ENCODE data around the gene DHFR.

DHFR gene

DNA sequence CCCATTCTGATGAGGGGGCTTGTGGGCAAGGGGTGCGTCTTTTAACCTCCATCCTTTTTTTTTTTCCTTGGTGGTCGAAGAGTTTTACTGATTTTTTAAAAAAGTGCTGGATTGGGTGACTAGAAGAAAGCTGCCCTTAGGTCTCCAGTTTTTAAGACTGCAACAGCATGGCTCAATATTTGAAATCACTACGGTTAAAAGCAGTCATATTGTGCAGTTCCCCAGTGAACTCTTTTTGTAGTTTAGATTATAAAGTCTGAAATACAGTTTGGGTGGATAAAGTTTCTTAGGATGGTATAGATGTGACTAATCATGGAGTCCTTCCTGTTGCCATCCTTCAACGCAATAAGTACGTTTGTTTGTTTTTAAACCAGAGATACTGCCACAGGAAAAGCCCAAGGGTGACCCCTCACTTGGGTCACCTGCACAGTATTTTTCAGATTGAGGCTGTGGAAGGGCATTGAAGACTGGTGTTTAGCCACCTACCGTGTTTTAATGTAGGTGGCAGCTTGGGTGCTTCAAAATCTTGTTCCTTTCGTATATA lies 520 bp upstream of the DHFR start:
- DNase-seq (ENCODE audit: low read depth) = no peak

- DNase-seq (ENCODE audit: low read depth) = no peak
Measured at GRCh38 chr5:80654054-80654390, 761 bp downstream of the DHFR start.

DNA sequence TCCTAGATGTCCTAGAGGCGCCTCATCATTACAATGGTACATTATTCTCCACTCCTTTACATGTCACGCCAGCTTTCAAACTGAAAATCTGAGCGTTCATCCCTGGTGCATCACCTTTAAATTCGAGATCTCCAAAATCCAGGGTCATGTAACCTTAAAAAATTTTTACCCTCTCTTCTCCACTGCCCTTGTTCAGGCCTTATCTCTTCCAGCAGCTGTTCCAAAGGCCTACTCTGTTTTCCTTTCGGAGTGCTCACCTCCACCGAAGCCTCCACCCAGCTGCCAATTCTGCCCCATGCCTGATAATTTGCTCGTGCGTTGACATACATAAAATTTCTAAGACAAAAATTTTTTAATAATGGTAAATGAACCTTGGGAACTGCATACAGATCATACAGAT lies 1.3 kb downstream of the DHFR start:
- DNase-seq (ENCODE audit: low read depth) = no peak

- DNase-seq (ENCODE audit: low read depth) = no peak
Measured at GRCh38 chr5:80646926-80647325, 7.9 kb downstream of the DHFR start.

GRCh38 chr5:80644900-80645299 lies 9.9 kb downstream of the DHFR start:
- DNase-seq (ENCODE audit: low read depth) = no peak

DNA sequence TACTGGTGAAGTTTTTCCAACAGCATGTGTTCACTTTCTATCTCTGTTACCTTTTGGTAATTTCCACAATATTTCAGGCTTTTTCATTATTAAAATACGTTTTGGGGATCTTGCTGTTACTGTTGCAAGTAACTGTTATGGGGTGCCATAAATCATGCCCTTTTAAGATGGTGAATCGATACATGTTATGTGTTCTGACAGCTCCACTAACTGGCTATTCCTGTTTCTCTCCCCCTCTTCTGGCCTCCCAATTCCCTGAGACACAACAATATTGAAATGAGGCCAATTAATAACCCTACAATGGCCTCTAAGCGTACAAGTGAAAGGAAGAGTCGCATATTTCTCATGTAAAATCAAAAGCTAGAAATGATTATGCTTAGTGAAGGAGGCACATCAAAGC lies 13.4 kb downstream of the DHFR start:
- no peak for DNase-seq (ENCODE audit: low read depth)

DNA sequence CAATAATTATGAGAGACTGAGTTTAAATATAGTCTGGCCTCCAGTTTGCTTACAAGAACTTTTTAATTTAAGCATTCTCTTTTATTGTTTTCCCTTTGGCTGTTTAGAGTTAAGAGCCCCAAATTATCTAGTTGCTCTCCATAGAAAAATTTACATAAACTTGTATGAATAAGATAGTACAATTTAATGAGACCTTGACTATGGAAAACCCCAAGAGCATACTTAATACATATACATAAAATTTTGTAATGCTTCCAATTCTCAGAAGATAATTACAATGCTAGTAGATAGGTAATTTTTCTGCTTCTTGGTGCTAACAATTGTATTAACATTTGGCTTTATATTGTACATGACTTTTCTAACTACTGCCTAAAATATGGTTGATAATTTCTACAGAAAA lies 20.6 kb downstream of the DHFR start:
- no peak for DNase-seq (ENCODE audit: low read depth)

GRCh38 chr5:80632700-80633099 lies 22.1 kb downstream of the DHFR start:
- DNase-seq (ENCODE audit: low read depth) = no peak

GRCh38 chr5:80631278-80632259 lies 23.2 kb downstream of the DHFR start:
- no peak for DNase-seq (ENCODE audit: low read depth)

GRCh38 chr5:80629281-80629680 lies 25.5 kb downstream of the DHFR start:
- no peak for DNase-seq (ENCODE audit: low read depth)

DNA sequence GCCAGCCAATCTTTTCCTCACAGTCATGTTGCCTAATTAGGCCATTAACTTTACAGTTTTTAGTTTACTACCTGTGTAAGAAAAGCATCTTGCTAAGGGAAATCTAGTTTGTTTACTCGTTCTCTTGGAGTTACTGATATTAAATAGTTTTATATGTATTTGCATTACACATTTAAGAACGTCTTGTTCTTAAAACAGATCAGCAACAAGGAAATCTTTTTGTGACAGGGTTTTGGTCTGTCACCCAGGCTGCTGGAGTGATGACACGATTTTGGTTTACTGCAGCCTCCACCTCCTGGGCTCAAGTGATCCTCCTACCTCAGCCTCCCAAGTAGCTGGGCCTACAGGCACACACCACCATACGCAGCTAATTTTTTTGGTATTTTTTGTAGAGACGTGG lies 29.6 kb downstream of the DHFR start:
- DNase-seq (ENCODE audit: low read depth) = no peak

DNA sequence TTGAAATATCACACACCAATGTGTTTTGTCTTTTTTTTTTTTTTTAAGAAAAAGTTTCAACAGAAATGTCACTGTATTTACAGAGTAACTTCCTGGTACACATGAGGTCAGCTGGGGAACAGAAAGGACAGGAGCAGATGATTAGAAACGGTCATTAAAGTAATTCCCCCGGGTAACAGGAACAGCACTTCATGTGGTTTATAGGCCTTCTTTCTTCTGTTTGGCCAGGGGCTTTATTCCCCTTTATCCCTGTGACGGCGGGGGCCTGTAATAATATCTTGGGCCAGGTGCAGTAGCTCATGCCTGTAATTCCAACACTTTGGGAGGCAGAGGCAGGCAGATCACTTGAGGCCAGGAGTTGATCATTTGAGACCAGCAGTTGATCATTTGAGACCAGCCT lies 30.8 kb downstream of the DHFR start:
- no peak for DNase-seq (ENCODE audit: low read depth)

DNA sequence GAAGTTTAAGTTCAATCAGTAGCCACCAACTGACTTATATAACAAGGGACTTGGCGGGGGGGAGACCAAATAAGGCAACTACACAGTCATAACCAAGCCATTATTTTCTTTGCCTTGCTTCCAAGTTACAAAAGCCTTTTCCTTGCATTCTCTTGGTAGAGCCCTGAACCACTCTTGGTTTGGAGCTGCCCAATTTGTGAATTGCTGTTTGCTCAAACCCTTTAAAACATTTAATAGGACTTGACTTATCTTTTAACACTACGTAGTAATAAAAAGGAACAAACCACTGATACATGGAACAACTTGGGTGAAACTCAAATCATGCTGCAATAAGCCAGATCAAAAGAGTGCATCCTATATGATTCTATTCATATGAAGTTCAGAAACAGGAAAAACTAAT lies 32.0 kb downstream of the DHFR start:
- no peak for DNase-seq (ENCODE audit: low read depth)

- no peak for DNase-seq (ENCODE audit: low read depth)
Measured at GRCh38 chr5:80620211-80620610, 34.6 kb downstream of the DHFR start.

DNA sequence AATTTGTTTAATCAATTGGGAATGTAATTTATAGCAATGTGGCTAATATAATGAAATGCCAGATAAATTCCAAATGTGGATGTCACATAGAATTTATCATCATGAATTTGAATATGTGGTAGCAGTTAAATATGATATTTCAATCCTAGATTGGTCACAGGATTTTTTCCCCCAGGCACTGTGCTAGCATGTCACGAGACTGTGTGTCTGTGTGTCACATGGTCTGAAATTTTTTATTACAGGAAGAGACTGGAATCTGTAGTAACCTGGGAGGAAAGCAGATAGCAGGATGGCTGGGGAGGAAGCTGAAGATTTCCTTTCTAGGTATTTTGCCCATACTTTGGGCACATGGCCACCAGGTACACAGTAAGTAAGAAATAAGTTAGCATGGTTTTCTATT lies 35.7 kb downstream of the DHFR start:
- DNase-seq (ENCODE audit: low read depth) = no peak

GRCh38 chr5:80618438-80618837 lies 36.3 kb downstream of the DHFR start:
- DNase-seq (ENCODE audit: low read depth) = no peak

DNA sequence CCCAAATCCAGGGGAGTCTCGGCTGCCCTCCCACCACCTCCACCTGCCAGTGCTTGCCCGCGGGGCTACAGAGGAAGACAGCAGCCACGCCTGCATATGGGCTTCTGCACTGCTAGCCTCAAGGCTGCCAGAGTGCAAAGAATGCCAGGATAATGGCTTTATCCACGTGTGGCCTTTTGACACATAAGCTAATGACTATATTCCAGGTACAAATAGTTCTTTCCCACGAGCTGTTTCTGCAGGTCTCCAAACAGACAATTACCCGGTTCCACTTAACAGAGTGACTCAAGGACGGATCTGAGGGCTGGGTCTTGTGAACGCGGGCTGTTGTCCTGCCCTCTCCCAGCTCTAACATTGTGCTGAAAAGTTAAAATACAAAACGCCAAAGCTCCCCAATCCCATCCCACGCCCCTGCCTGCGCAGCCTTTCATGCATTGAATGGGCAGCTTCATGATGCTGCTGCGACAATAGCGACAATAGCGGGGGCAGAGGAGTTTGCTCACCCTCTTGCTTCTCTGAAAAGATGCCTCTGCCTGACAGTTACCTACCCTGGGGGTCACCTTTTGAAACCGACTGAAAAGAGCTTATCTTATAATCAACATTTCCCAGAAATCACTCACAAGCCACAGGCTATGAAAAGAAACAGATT lies 39.4 kb downstream of the DHFR start:
- no peak for DNase-seq (ENCODE audit: low read depth)

GRCh38 chr5:80609692-80610091 lies 45.1 kb downstream of the DHFR start:
- no peak for DNase-seq (ENCODE audit: low read depth)

GRCh38 chr5:80608731-80609130 lies 46.1 kb downstream of the DHFR start:
- no peak for DNase-seq (ENCODE audit: low read depth)

- DNase-seq (ENCODE audit: low read depth) = no peak
Measured at GRCh38 chr5:80607832-80608231, 47.0 kb downstream of the DHFR start.

DNA sequence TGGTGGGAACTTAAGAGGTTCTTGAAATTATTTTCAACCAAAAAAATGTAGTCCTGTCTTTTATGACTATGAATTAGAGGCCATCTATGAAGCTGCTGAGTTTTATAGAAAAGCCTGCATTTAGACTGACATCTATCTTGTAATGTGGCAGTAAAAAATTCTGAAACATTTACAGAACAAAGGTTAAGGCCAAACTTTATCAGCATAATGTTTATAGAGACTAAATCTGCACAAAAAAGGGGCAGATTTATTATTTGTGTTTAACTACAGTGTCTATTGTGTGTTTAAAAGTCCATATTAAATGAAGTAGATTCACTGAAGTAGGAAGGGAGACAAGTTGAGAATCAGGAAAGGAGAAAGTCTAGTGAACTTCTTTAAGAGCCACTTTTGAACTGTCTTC lies 47.4 kb downstream of the DHFR start:
- DNase-seq (ENCODE audit: low read depth) = no peak

DNA sequence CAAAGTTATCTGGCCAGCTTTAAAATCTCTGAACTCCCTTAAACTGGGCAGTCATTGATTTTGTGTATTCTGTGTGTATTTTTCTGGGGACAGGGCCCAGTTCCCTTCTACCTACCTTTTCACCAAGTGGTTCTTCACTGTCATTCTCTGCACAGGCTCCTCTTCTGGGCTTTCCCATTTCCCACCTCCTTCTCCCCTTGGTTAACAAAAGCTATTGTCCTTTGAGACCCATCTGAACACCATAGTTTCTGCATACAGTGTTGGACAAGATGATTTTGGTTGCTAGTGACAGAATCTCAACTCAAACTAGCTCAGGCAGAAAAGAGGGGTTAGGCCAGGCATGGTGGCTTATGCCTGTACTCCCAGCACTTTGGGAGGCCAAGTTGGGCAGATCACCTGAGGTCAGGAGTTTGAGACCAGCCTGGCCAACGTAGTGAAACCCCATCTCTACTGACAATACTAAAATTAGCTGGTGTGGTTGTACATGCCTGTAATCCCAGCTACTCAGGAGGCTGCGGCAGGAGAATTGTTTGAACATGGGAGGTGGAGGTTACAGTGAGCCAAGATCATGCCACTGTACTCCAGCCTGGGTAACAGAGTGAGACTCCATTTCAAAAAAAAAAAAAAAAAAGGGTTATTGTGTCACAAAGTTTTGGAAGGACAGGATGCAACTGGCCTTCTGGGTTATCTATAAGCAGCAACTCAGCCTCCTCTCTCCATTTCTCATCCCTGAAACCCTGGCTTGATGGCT lies 53.7 kb downstream of the DHFR start:
- DNase-seq (ENCODE audit: low read depth) = no peak

DNA sequence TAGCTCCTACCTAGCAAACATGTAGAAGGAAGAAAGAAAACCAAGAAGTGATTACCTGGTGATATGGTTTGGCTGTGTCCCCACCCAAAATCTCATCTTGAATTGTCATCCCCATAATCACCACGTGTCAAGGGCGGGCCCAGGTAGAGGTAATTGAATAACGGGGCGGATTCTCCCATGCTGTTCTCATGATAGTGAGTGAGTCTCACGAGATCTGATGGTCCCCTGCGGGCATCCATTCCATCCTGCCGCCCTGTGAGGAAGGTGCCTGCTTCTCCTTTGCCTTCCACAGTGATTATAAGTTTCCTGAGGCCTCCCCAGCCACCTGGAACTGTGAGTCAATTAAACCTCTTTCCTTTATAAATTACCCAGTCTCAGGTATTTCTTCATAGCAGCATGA lies 57.3 kb downstream of the DHFR start:
- DNase-seq (ENCODE audit: low read depth) = no peak

All from stimulated activated CD8-positive, alpha-beta memory T cell treated with anti-CD3 and anti-CD28 coated beads, Interleukin-12 subunit alpha, Interleukin-12 subunit beta, amount 100 ng/mL, for 1 hour (primary cell).